ENCODE measurements around the gene KRTAP10-11.
"Not testable (repeated sequence)": the region's sequence is repeated elsewhere in the genome, so short reads cannot be mapped to it uniquely, and the experiment has no call there.

KRTAP10-11 gene

DNA sequence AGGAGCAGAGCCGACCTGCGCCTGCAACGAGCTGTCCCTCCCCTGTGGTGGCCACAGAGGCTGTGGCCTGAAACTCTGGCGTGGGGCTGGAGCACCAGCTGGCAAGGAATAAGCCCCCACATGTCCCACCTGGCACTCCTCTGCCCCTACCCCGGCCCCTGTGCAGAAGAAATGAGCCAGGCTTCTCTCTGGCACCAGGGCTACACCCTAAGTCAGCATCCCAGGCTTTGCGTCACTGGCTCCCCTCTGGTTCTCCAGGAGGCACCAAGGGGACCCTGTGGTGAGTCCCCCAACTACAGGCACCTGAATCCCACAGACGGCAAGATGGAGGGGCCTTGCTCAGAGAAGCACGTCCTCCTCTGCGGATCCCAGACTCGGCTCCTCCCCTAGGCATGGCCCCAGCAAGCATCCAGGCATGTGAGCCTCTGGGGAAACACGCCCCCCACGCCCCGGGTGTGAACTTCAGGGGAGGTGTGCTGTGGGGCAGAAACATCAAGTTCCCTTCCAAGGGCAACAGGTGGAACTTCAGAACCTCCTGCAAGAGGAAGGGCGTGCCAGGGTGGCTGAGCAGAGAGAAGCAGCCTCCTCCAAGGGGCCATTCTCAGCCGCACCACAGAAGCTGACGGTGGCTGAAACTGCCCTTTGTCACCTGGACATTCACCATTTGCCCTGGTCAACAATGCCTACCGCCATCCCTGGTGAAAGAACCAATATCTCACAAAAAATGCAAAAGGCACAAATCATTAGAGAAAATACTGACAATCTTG, 42.9 kb upstream of the KRTAP10-11 start:
- no peak overlapping the region for H3K27ac ChIP-seq
- TF ChIP-seq, protein P1, sequence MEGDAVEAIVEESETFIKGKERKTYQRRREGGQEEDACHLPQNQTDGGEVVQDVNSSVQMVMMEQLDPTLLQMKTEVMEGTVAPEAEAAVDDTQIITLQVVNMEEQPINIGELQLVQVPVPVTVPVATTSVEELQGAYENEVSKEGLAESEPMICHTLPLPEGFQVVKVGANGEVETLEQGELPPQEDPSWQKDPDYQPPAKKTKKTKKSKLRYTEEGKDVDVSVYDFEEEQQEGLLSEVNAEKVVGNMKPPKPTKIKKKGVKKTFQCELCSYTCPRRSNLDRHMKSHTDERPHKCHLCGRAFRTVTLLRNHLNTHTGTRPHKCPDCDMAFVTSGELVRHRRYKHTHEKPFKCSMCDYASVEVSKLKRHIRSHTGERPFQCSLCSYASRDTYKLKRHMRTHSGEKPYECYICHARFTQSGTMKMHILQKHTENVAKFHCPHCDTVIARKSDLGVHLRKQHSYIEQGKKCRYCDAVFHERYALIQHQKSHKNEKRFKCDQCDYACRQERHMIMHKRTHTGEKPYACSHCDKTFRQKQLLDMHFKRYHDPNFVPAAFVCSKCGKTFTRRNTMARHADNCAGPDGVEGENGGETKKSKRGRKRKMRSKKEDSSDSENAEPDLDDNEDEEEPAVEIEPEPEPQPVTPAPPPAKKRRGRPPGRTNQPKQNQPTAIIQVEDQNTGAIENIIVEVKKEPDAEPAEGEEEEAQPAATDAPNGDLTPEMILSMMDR (conservative IDR thresholded peaks at IDR 0.05), result no peak

GRCh38 chr21:44603911-44604310, 42.3 kb upstream of the KRTAP10-11 start:
- TF ChIP-seq, protein P1 (conservative IDR thresholded peaks at IDR 0.05), result no peak
- no peak overlapping the region for H3K27ac ChIP-seq

DNA sequence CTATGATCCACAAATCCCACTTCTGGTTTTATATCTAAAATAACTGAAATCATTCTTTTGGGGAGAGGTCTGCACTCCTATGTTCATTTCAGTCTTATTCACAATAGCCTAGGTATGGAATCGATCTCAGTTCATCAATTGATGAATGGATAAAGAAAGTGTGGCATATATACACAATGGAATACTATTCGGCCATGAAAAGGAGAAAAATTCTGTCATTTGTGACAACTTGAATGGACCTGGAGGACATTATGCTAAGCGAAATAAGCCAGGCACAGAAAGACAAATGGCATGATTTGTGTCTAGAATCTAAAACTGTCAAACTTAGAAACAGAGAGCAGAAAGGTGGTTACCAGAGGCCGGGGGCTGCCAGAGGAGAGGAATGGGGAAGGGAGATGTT, 39.7 kb upstream of the KRTAP10-11 start:
- H3K27ac ChIP-seq, result no peak overlapping the region
- TF ChIP-seq, protein P1 (conservative IDR thresholded peaks at IDR 0.05), result no peak

DNA sequence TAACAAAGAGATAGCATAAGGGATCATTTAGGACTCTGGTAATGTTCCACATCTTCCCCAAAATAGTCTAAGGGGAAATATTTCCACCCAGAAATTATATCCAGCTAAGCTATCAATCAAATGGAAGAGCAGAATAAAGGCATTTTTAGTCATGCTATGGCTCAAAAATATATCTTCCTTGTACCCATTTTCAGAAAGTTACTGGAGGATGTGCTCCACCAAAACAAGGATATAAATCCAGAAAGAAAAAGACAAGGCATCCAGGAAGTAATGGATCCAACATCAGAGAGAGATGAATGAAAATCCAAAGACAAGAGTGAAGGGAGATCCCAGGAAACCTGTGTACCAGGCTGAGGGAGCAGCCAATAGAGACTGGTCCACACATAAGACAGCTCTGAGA, 37.0 kb upstream of the KRTAP10-11 start:
- TF ChIP-seq, protein P1 (conservative IDR thresholded peaks at IDR 0.05), result no peak
- H3K27ac ChIP-seq, result no peak overlapping the region

- H3K27ac ChIP-seq, result not testable (repeated sequence)
Measured at GRCh38 chr21:44610157-44610843, 35.9 kb upstream of the KRTAP10-11 start.

GRCh38 chr21:44611551-44611950, 34.7 kb upstream of the KRTAP10-11 start:
- TF ChIP-seq, protein P1 (conservative IDR thresholded peaks at IDR 0.05), result no peak
- H3K27ac ChIP-seq, result no peak overlapping the region

DNA sequence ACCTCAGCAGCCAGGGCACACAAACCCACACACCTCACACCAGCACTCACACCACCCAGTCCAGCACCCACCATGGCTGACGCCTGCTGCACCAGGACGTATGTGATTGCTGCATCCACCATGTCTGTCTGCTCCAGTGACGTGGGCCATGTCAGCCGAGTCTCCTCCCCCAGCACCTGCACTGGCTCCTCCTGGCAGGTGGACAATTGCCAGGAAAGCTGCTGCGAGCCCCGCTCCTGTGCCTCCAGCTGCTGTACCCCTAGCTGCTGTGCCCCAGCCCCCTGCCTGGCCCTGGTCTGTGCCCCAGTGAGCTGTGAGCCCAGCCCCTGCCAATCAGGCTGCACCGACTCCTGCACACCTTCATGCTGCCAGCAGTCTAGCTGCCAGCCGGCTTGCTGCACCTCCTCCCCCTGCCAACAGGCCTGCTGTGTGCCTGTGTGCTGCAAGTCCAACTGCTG, 34.2 kb upstream of the KRTAP10-11 start, which contains the start of gene KRTAP10-8:
TSS of gene KRTAP10-8 (plus strand) at position 51 of the 458 bp plus-strand sequence. CDS start at position 73, 22 bp downstream.
- no peak within 1 kb of the TSS for H3K27ac ChIP-seq
- TF ChIP-seq, protein P1 (conservative IDR thresholded peaks at IDR 0.05), result no peak

Data from VCaP (cell line).